ENCODE results near the gene ODF4. TPM values are rescaled to one million over a fixed set of nuclear protein-coding genes. Genes with fewer than 3 reads are reported as not detected.

Gene ODF4
- total and polyA plus RNA-seq, 2 of the 4 experiments (the other 2 are of a cell fraction): not detected

GRCh38 chr17:8322061-8322460 lies 17.6 kb upstream of the ODF4 start:
- Histone ChIP-seq H2AK9ac (replicated peaks; ENCODE audit: low read depth, low read length, poor library complexity) (no peak overlapping the region), H3K4me2 (ENCODE audit: low read depth, low read length) (no peak overlapping the region), H2BK15ac (ENCODE audit: low read depth, low read length) (no peak overlapping the region), H3K27me3 (ENCODE audit: control insufficient read depth, insufficient read depth, low read length) (peaks cover 32% of the 10 kb centered on the region), H3K4me1 (ENCODE audit: control insufficient read depth, insufficient read depth, low read length) (peaks cover 2% of the 10 kb centered on the region; the same call in 1 of the 2 replicates), H2AK5ac (ENCODE audit: low read depth, low read length) (no peak overlapping the region), H3K9me1 (ENCODE audit: insufficient read depth, low read length) (no peaks in the 10 kb centered on the region), H3K56ac (ENCODE audit: extremely low read depth, insufficient read depth, low read length) (no peak overlapping the region), H3K27ac (ENCODE audit: insufficient read depth, low read length) (no peak overlapping the region), H3K9me3 (ENCODE audit: control insufficient read depth, insufficient read depth, low read length) (0 out of 2 replicates have a peak, but pooled peaks cover 2% of the 10 kb centered on the region), H3K23ac (ENCODE audit: low read depth, low read length) (no peak overlapping the region), H2AFZ (replicated peaks; ENCODE audit: low read length, poor library complexity) (no peak overlapping the region), H3K4me3 (ENCODE audit: insufficient read depth, low read depth, low read length) (no peak overlapping the region), H3K4ac (ENCODE audit: low read depth, low read length) (no peak overlapping the region), H3K9ac (ENCODE audit: low read depth, low read length) (no peak overlapping the region), H2BK5ac (ENCODE audit: low read depth, low read length, poor library complexity, severe bottlenecking) (no peak overlapping the region), H2BK120ac (ENCODE audit: low read depth, low read length) (no peak overlapping the region), H4K8ac (ENCODE audit: low read depth in 2 of 2, low read length in 2 of 2) (no peak overlapping the region), H4K5ac (ENCODE audit: low read depth, low read length) (no peak overlapping the region), H2BK20ac (ENCODE audit: low read depth, low read length) (no peak overlapping the region), H3K36me3 (ENCODE audit: control insufficient read depth, insufficient read depth, low read length) (no peaks in the 10 kb centered on the region), H4K91ac (ENCODE audit: insufficient read depth, low read depth, low read length) (no peak overlapping the region), H3K79me1 (ENCODE audit: low read depth in 1 of 2, low read length in 2 of 2) (no peaks in the 10 kb centered on the region), H3K14ac (replicated peaks; ENCODE audit: low read depth, low read length) (no peak overlapping the region), H3K18ac (ENCODE audit: low read depth, low read length) (no peak overlapping the region), H4K20me1 (ENCODE audit: insufficient read depth, low read length) (no peaks in the 10 kb centered on the region)
- DNase-seq: no peak
- TF ChIP-seq RFX5 (IDR thresholded peaks at IDR 0.05; ENCODE audit: low read depth, low read length) (no peak), CHD1 (IDR thresholded peaks at IDR 0.05; ENCODE audit: low read depth, low read length) (no peak), MAZ (IDR thresholded peaks at IDR 0.05; ENCODE audit: borderline replicate concordance, low read depth, low read length) (no peak), RAD21 (IDR thresholded peaks at IDR 0.05; ENCODE audit: low read length) (no peak), MAFK (IDR thresholded peaks at IDR 0.05; ENCODE audit: low read depth, low read length) (no peak), SMC3 (IDR thresholded peaks at IDR 0.05; ENCODE audit: low read depth, low read length) (no peak), ELK1 (IDR thresholded peaks at IDR 0.05; ENCODE audit: borderline replicate concordance, low read depth, low read length) (no peak), USF2 (IDR thresholded peaks at IDR 0.05; ENCODE audit: low read depth, low read length) (no peak), CTCF (conservative IDR thresholded peaks at IDR 0.05; ENCODE audit: low read depth, low read length) (no peak), RCOR1 (IDR thresholded peaks at IDR 0.05; ENCODE audit: insufficient replicate concordance, low read length) (no peak), POLR2A (IDR thresholded peaks at IDR 0.05; ENCODE audit: low read depth, low read length) (no peak), NFE2L2 (IDR thresholded peaks at IDR 0.05; ENCODE audit: low read depth, low read length) (no peak), FOS (IDR thresholded peaks at IDR 0.05; ENCODE audit: low read depth, low read length) (no peak), BHLHE40 (IDR thresholded peaks at IDR 0.05; ENCODE audit: low read depth, low read length) (no peak), CEBPB (IDR thresholded peaks at IDR 0.05; ENCODE audit: low read depth, low read length) (no peak), MXI1 (IDR thresholded peaks at IDR 0.05; ENCODE audit: borderline replicate concordance, low read depth, low read length) (no peak)
- 68% methylated on average over 5 of the region's 8 CpGs; no CpG with 5 or more reads in 1 of the 2 experiments for WGBS, 2 experiments (ENCODE audit: extremely low coverage in 2 of 2, insufficient read length in 1 of 2)
- in situ Hi-C loops (cut with MboI; ENCODE audit: low sequenced_read_pairs): loop anchor here (25.0 kb wide), 1 partner anchor 235 kb away; the partner anchor contains the start of gene ALOX12B
- intact Hi-C loops (cut with micrococcal nuclease): no loop called here
- no peak for ATAC-seq (ENCODE audit: low read depth)
- no TSS peak for BruUV-seq (replicated peaks)
- CTCF ChIA-PET: no interaction called here
- POLR2A ChIA-PET (ENCODE audit: unreplicated experiment): no interaction called here
- dilution Hi-C loops (cut with HindIII; ENCODE audit: low sequenced_read_pairs, unreplicated experiment): no loop called here
